ENCODE data around the gene KRTAP5-10. TPM values are rescaled to one million over a fixed set of nuclear protein-coding genes. Genes with fewer than 3 reads are reported as not detected.
"Not testable (repeated sequence)": the region's sequence is repeated elsewhere in the genome, so short reads cannot be mapped to it uniquely, and the experiment has no call there.

KRTAP5-10 gene
- total RNA-seq, 1 experiment from 2014 or later = not detected

DNA sequence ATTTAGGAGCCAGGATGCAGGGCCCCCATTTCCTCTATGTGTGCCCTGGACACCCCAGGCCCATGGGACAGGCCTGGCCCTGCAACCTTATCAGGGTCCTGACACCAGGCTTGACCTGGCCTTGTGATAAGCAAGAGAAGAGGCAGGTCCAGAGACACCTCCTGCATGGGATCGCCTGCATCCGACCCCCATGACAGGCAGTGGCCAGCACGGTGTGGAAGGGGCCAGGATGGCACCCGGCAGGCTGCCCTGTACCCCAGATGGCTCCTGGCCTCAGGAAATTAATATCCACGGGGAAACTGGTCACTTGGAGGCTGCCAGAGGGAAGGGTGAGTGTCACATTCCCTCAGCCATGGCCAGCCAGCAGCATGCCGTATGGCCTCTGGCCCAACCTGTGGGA, 10.4 kb upstream of the KRTAP5-10 start:
- H3K4me3 ChIP-seq = no peak overlapping the region
- no peaks in the 10 kb centered on the region for H3K9me3 ChIP-seq (replicated peaks)
- DNase-seq (ENCODE audit: low read depth in 1 of 2, low spot score in 2 of 2) = no peak
- no peaks in the 10 kb centered on the region for H3K36me3 ChIP-seq
- no peaks in the 10 kb centered on the region for H3K4me1 ChIP-seq (replicated peaks)
- no peak overlapping the region for H3K27ac ChIP-seq
- no peaks in the 10 kb centered on the region for H3K27me3 ChIP-seq (replicated peaks)

DNA sequence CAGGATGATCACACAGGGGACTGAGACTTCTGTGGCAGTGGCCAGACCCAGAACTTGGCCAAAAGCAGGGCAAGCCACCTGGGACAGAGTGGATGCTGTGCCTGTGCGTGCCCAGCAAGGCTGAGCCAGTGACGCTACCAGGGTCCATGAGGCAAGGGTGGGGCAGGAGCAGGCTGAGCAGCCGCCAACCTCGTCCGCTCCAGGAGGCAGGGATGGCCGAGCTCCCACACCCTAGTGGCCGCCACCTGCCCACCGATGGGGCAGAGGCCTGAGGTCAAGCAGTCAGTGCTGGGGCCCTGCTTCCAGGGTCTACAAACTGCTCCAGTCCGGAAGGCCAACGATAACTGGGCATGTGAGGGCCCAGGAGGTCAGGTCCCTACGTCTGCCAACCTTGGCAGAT, 9.9 kb upstream of the KRTAP5-10 start:
- no peak overlapping the region for H3K4me3 ChIP-seq
- no peaks in the 10 kb centered on the region for H3K36me3 ChIP-seq
- H3K27me3 ChIP-seq (replicated peaks) = no peaks in the 10 kb centered on the region
- H3K4me1 ChIP-seq (replicated peaks) = no peaks in the 10 kb centered on the region
- H3K27ac ChIP-seq = no peak overlapping the region
- DNase-seq (ENCODE audit: low read depth in 1 of 2, low spot score in 2 of 2) = no peak
- no peaks in the 10 kb centered on the region for H3K9me3 ChIP-seq (replicated peaks)

DNA sequence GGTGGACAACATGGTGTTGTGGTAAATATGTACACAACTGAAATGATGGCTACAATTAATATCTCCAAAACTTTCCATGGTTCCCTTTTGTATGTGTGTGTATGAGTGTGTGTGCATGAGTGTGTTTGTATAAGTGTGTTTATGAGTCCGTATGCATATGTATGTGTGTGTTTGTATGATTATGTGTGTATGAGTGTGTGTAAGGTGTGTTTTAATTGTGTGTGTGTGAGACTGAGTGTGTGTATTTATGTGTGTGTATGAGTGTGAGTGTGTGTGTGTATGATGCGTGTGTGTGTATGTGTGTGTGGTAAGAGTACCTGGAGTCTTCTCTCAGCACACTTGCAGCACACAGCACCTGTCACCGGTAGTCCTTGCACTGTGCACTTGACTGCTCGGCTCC, 9.3 kb upstream of the KRTAP5-10 start:
- DNase-seq (ENCODE audit: low read depth in 1 of 2, low spot score in 2 of 2) = no peak
- no peaks in the 10 kb centered on the region for H3K4me1 ChIP-seq (replicated peaks)
- no peak overlapping the region for H3K27ac ChIP-seq
- no peak overlapping the region for H3K4me3 ChIP-seq
- no peaks in the 10 kb centered on the region for H3K27me3 ChIP-seq (replicated peaks)
- H3K9me3 ChIP-seq (replicated peaks) = no peaks in the 10 kb centered on the region
- no peaks in the 10 kb centered on the region for H3K36me3 ChIP-seq

DNA sequence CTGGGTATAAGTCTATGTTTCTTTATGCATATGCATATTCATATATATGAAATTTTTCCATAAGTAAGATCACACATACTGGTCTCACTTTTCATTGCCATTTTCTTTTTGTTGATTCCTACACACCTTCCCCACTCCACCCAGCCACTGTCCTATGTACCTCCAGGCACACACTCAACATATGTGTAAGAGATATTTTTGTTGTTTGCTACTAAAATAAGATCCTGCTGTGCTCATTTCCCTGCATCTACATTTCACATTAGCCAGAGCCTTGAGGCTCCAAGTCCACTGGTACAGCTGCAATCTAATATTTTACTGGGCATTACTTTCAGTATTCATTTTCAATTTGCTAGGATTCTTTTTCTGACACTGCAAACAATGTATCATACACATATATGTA, 8.1 kb upstream of the KRTAP5-10 start:
- no peak overlapping the region for H3K4me3 ChIP-seq
- H3K4me1 ChIP-seq (replicated peaks) = no peaks in the 10 kb centered on the region
- no peak overlapping the region for H3K27ac ChIP-seq
- DNase-seq (ENCODE audit: low read depth in 1 of 2, low spot score in 2 of 2) = no peak
- no peaks in the 10 kb centered on the region for H3K27me3 ChIP-seq (replicated peaks)
- no peaks in the 10 kb centered on the region for H3K9me3 ChIP-seq (replicated peaks)
- H3K36me3 ChIP-seq = no peaks in the 10 kb centered on the region

DNA sequence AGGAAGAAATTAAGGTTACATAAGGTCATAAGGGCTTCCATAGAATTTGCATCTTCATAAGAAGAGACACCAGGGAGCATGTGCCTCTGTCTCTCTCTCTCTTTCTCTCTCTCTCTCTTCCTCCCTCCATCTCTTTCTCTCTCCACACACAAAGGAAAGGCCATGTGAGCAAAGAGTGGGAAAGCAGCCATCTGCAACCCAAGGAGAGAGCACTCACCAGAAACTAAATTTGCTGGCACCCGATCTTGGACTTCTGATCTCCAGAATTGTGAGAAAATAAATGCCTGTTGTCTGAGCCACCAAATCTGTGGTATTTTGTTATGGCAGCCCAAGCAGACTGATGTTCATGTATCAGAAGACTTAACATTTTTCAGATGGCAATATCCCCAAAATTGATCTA, 6.4 kb upstream of the KRTAP5-10 start:
- no peak overlapping the region for H3K27ac ChIP-seq
- H3K4me3 ChIP-seq = no peak overlapping the region
- H3K9me3 ChIP-seq (replicated peaks) = no peaks in the 10 kb centered on the region
- no peaks in the 10 kb centered on the region for H3K36me3 ChIP-seq
- no peak for DNase-seq (ENCODE audit: low read depth in 1 of 2, low spot score in 2 of 2)
- H3K4me1 ChIP-seq (replicated peaks) = no peaks in the 10 kb centered on the region
- H3K27me3 ChIP-seq (replicated peaks) = no peaks in the 10 kb centered on the region

DNA sequence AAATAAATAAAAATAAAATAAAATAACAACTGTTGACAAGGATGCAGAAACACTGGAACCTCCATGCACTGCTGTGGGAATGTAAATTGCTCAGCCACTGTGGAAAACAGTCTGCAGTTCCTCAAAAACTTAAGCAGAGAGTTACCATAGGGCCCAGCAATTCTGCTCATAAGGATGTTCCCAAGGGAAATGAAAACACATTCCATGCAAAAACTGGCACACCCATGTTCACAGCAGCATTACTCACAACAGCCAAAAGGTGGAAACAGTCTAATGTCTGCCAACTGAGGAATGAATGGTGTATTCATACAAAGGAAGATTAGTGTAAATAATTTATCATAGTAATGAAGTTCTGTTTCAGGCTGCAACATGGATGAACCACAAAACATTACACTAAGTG, 3.2 kb upstream of the KRTAP5-10 start:
- H3K27me3 ChIP-seq (replicated peaks) = no peaks in the 10 kb centered on the region
- H3K4me1 ChIP-seq (replicated peaks) = no peaks in the 10 kb centered on the region
- H3K9me3 ChIP-seq (replicated peaks) = no peaks in the 10 kb centered on the region
- no peak for DNase-seq (ENCODE audit: low read depth in 1 of 2, low spot score in 2 of 2)
- H3K36me3 ChIP-seq = no peaks in the 10 kb centered on the region
- no peak overlapping the region for H3K4me3 ChIP-seq
- no peak overlapping the region for H3K27ac ChIP-seq

DNA sequence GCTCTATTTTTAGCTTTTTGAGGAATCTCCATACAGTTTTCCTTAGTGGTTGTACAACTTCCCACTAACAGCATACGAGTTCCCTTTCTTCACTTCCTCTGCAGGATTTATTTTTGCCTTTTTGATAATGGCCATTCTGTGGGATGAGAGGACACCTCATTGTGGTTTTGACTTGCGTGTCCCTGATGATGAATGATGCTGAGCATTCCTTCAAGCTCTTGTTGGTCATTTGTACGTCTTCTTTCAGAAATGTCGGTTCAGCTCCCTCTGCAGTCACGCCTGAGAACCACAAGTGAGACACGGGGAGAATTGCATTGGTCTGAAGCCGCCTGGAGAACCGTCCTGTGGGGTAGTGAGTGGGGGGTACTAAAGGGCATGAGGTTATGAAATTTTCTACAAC, 2.0 kb upstream of the KRTAP5-10 start:
- no peaks in the 10 kb centered on the region for H3K9me3 ChIP-seq (replicated peaks)
- no peaks in the 10 kb centered on the region for H3K36me3 ChIP-seq
- DNase-seq (ENCODE audit: low read depth in 1 of 2, low spot score in 2 of 2) = peak in 1 of 2 experiments; percentile 8
- no peak overlapping the region for H3K27ac ChIP-seq
- no peaks in the 10 kb centered on the region for H3K4me1 ChIP-seq (replicated peaks)
- no peak overlapping the region for H3K4me3 ChIP-seq
- no peaks in the 10 kb centered on the region for H3K27me3 ChIP-seq (replicated peaks)

DNA sequence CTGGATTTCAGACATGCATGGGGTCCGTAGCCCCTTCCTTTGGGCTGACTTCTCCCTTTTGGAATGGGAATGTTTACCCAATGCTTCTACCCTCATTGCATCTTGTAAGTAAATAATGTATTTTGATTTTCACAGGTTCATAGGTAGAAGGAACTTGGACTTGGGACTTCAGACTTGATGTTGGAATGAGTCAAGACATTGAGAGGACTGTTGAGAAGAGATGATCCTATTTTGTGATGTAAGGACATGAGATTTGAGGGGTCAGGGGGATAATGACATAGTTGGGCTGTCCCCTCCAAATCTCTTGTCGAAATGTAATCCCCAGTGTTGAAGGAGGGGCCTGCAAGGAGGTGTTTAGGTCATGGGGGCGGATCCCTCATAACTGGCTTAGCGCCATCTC, 933 bp upstream of the KRTAP5-10 start:
- Histone ChIP-seq H3K27me3 (replicated peaks) (no peaks in the 10 kb centered on the region), H3K9me3 (replicated peaks) (no peaks in the 10 kb centered on the region), H3K36me3 (no peaks in the 10 kb centered on the region), H3K4me3 (no peak overlapping the region), H3K4me1 (replicated peaks) (no peaks in the 10 kb centered on the region), H3K27ac (no peak overlapping the region)
- no peak for DNase-seq (ENCODE audit: low read depth in 1 of 2, low spot score in 2 of 2)

DNA sequence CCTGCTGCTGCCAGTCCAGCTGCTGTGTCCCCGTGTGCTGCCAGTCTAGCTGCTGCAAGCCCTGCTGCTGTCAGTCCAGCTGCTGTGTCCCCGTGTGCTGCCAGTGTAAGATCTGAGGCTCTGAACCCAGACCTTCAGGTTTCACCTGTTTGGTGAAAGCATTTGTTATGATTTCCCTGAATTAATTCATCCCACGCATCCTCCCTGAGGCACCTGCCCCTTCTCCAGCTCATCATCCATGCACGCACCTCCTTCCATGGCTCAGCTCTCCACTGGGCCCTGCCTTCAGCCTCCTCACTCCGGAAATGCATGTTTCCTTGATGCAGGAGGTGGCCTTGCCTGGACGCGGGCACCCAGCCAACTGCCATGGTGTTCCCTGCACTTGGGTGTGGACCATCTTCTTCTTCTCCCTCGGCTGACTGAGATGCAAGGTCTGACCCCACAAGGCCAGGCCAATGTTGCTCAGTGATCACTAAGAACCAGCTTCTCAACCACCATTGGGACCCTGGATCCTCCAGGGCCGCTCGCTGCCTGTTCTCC, 788 bp downstream of the KRTAP5-10 start:
- no peak overlapping the region for H3K27ac ChIP-seq
- H3K4me1 ChIP-seq (replicated peaks) = no peaks in the 10 kb centered on the region
- no peak overlapping the region for H3K4me3 ChIP-seq
- no peaks in the 10 kb centered on the region for H3K27me3 ChIP-seq (replicated peaks)
- no peaks in the 10 kb centered on the region for H3K36me3 ChIP-seq
- DNase-seq (ENCODE audit: low read depth in 1 of 2, low spot score in 2 of 2) = no peak
- H3K9me3 ChIP-seq (replicated peaks) = no peaks in the 10 kb centered on the region

DNA sequence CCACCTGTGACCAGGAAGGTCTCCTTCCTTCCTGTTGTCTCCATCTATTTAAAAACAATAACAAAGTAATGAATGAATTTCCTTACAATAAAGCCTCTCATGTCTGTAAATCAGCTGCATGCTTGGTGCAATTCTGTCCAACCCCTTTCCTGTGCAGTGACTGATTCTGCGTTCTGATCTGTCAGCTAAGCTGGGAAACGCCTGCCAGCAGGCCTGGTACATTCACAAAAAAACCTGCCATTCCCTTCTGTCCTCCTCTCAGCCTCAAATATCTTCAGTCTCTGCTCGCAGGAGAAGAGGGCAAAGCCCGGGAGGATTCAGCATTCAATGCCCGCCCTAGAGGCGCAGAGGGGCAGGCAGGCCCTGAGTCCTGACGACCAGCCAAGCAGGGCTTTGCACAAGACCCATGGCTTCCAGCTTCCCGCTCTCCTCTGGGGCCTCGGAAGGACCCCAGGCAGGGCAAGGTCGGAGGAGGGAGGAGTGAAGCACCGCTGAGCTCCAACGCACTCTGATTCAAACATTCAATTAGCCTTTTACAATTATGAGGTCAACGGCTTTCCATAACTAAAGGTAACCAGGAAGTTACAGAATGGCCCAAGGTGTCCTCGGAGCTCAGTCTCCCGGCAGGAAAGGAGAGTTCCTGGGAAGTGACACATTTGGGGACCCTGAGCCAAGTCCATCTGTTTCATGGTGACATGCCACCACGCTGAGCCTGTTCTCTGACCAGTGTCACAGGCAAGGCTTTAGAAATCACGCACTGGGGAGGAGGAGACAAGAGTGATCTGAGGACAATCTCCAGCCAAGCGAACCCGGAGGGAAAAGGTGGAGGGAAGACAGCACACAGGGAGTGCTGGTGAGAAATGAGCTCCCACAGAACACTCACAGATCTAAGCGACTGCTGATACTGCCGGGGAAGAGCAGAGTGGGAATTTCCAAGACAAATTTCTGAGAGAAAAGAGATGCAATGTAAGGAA, 1.6 kb downstream of the KRTAP5-10 start:
- H3K36me3 ChIP-seq; H3K27ac ChIP-seq; H3K4me1 ChIP-seq (replicated peaks); H3K4me3 ChIP-seq; H3K27me3 ChIP-seq (replicated peaks); DNase-seq (ENCODE audit: low read depth in 1 of 2, low spot score in 2 of 2); H3K9me3 ChIP-seq (replicated peaks): not testable (repeated sequence)

DNA sequence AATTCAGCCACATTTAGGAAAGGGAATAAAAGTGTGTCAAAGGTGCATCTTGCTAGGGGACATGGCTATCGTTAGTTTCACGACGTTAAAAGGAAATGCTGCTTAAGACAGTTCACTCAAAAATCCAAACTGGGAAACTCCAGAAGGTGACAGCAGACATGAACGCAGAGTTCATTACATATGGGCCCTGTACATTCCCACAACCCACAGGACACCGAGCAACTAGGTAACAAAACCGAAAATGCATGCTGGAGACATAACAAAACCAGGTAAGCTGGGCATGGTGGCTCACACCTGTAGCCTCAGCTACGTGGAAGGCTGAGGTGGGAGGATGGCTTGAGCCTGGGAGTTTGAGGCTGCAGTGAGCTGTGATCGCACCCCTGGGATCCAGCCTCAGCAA, 2.3 kb downstream of the KRTAP5-10 start:
- not testable (repeated sequence) for H3K9me3 ChIP-seq (replicated peaks); H3K4me1 ChIP-seq (replicated peaks); H3K36me3 ChIP-seq; H3K4me3 ChIP-seq; H3K27ac ChIP-seq; DNase-seq (ENCODE audit: low read depth in 1 of 2, low spot score in 2 of 2); H3K27me3 ChIP-seq (replicated peaks)

DNA sequence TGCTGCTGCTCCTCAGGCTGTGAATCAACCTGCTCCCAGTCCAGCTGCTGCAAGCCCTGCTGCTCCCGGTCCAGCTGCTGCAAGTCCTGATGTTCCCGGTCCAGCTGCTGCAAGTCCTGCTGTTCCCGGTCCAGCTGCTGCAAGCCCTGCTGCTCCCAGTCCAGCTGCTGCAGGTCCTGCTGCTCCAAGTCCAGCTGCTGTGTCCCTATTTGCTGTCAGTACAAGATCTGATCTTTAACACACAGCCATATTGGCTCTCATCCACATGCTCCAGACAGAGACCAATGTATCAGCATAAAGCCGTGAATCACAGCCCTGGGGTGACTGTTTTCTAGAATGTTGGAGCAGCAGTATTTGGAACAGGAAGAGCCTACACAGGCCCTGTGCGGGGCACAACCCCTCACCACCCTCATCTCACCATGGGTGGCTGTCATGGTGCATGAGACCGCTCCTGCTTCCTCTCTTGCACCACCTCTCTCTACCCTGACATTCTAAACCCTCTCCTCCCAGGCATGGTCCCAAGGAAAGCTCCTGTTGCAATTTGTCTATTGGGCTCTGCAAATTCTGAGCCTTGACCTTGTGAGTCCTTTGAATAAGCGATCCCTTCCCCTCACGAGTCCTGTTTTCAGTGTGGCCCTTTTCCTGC, 3.5 kb downstream of the KRTAP5-10 start:
- H3K27ac ChIP-seq = no peak overlapping the region
- no peaks in the 10 kb centered on the region for H3K27me3 ChIP-seq (replicated peaks)
- no peak for DNase-seq (ENCODE audit: low read depth in 1 of 2, low spot score in 2 of 2)
- H3K36me3 ChIP-seq = no peaks in the 10 kb centered on the region
- no peaks in the 10 kb centered on the region for H3K4me1 ChIP-seq (replicated peaks)
- H3K4me3 ChIP-seq = no peak overlapping the region
- H3K9me3 ChIP-seq (replicated peaks) = no peaks in the 10 kb centered on the region

DNA sequence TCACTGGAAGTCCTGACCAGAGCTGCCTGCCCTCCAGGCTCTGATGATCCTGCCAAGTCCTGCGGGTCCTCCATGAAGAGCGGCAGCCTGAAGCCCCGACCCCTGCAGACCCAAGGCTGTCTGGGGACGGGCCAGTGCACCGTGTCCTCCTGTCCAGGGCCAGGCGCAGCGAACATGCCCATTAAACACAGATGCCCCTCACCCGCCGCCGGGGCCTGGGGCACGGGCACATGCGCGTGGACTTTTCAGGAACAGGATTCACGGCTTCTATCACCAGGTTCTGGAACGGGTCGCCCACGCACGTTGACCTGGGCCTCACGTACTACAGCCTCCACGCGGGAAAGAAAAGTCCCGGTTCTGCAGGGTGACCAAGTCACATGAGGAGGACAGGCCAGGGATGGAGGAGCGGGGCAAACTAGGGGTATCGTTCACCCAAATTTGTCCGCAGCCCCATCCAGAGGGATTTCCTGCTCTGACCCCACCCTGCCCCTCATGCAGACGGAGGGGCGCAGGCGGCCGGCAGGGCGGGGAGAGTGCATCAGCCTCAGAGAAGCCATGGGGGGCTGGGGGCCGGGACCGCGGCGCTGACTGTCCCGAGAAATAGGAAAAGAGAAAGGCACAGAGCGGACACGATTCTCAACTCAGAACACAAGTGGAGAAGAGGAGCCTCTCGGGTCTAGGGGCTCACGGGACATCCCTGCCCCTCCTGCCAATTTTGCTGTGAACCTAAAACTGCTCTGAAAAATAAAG, 5.9 kb downstream of the KRTAP5-10 start:
- not testable (repeated sequence) for DNase-seq (ENCODE audit: low read depth in 1 of 2, low spot score in 2 of 2); H3K4me3 ChIP-seq; H3K36me3 ChIP-seq; H3K27me3 ChIP-seq (replicated peaks); H3K4me1 ChIP-seq (replicated peaks); H3K27ac ChIP-seq; H3K9me3 ChIP-seq (replicated peaks)

DNA sequence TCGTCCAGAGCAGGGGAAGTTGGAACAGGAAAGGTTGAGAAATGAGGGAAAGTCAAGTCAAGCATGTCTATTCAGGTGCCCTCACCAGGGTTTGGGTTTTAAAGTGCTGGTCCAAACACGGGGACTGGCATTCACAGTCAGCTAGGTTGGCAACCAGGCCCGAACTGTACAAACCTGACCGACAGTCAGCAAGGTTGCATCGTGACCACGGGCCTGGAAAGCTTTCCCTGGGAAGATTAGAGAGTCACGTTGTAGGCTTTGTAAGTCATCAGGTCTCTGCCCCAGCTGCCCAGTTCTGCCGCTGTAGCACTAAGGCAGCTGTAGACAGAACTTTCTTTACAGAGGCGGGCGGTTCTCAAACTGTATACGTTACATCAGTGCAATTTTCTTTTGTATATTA, 7.4 kb downstream of the KRTAP5-10 start:
- H3K36me3 ChIP-seq = no peaks in the 10 kb centered on the region
- DNase-seq (ENCODE audit: low read depth in 1 of 2, low spot score in 2 of 2) = no peak
- no peak overlapping the region for H3K4me3 ChIP-seq
- H3K27ac ChIP-seq = no peak overlapping the region
- H3K4me1 ChIP-seq (replicated peaks) = no peaks in the 10 kb centered on the region
- no peaks in the 10 kb centered on the region for H3K9me3 ChIP-seq (replicated peaks)
- H3K27me3 ChIP-seq (replicated peaks) = no peaks in the 10 kb centered on the region
